NCI-H460 (cell line): Measurements from ENCODE around the gene TCTN3. TPM values are rescaled to one million over a fixed set of nuclear protein-coding genes. Genes with fewer than 3 reads are reported as not detected.
"Not testable (repeated sequence)": the region's sequence is repeated elsewhere in the genome, so short reads cannot be mapped to it uniquely, and the experiment has no call there.

Source experiments
- DNase-seq: peaks from one replicate; pipeline ENCODE4 v3.0.0-alpha.2; 2016; ENCODE audit warnings: low read depth; ENCODE audit errors: extremely low read depth
- total RNA-seq: library from RNA; depleted of rRNA; stranded (reverse); fragments of >200 nt; shearing (Covaris generic); gene quantifications from 2 replicates; pipeline ENCODE4 v1.2.3, GENCODE V29; 2014; rRNA removed

The TCTN3 gene
- total RNA-seq, 1 experiment from 2014 or later, result 55.1 TPM

GRCh38 chr10:95640891-95641315, 52.8 kb downstream of the TCTN3 start:
- no peak for DNase-seq

DNA sequence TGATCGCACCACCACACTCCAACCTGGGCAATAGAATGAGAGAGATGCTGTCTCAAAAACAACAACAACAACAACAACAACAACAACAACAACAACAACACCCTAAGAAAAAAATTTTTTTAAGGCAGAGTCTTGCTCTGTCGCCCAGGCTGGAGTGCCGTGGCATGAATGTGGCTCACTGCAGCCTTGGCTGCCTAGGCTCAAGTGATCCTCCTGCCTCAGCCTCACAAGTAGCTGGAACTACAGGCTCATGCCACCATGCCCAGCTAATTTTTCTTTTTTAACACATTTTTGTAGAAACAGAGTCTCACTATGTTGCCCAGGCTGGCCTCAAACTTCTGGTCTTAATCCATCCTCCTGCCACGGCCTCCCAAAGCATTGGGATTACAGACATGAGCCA, 55.8 kb downstream of the TCTN3 start:
- no peak for DNase-seq

DNA sequence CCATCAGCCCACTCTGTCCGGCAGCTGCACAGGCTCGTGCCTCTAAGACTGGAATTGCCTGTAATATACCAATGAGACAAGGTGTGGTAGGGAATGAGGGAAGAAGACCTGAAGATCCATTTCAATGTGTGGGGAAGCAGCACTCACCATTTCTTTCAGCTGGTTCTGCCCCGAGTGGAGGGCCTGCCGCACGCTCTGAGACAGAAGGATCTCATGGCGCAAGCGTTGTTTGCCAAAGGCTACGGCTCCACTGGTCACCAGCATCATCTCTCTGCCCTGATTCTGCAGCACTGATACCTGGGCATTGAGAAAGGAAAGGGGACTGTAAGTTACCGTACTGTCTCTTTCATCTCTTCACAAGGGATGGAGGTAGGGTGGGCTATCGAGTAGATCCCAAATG, 56.6 kb downstream of the TCTN3 start:
- DNase-seq, result no peak

- DNase-seq, result no peak
These were observed 58.4 kb downstream of the TCTN3 start for GRCh38 chr10:95635319-95635733.

DNA sequence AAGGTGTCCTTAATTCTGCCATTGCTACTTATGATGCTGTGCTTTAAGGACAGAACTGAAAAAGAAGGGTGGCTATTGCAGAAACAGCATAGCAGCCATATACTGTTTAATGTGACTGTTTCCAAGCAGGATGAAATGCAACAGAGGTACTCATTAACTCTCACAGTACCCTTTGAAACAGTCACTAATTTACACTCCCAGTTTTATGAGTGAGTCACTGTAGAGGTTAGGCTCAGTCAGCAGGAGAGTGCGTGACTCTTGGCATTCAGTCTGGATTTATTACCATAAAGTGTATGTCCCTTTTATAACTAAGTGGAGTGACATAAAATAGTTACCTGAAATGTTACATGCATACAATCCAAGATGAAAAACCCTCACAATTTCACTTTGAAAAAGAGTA, 64.9 kb downstream of the TCTN3 start:
- DNase-seq, result no peak

DNA sequence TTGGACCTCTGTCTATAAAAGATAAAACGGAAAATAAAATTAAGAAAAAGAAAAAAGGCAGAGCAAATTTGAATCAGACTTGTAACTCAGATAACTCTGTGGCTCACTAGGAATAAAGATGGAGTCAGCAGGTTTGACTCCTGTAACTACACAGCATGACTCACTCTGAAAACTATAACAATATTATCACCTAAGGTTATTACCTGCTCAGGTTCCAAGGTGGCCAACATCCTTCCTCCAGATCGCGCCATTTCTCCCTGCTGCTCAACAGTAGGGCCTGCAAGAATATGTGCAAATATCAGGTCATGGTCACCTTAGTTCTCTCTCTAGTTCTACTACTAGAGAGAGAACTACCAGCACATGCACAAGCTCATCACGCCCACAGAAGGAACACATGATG, 67.2 kb downstream of the TCTN3 start:
- DNase-seq, result no peak

- not testable (repeated sequence) for DNase-seq
These were observed 73.3 kb downstream of the TCTN3 start for GRCh38 chr10:95620415-95620814.

- DNase-seq, result no peak
These were observed 75.6 kb downstream of the TCTN3 start for GRCh38 chr10:95618101-95618500.

- no peak for DNase-seq
These were observed 77.3 kb downstream of the TCTN3 start for GRCh38 chr10:95616446-95616845.

Other genes with a start within 250 kb of the TCTN3 start
- 0.27 and 0.43 TPM in 2 replicates for gene SORBS1, start 132.6 kb downstream of the TCTN3 start, total RNA-seq
- 95.8 and 102 TPM in 2 replicates for gene ALDH18A1, start 37.2 kb downstream of the TCTN3 start, total RNA-seq
- not detected in 2 replicates for gene ENTPD1, start 62.2 kb upstream of the TCTN3 start, total RNA-seq
- not detected in 2 replicates for gene CC2D2B, start 214.0 kb upstream of the TCTN3 start, total RNA-seq